BE2C (cell line): ENCODE results near the gene MECR. TPM values are rescaled to one million over a fixed set of nuclear protein-coding genes. Genes with fewer than 3 reads are reported as not detected.

Experiments used
- DNase-seq: peaks from one replicate; pipeline ENCODE4 v3.0.0-alpha.2; 2020
- H3K27me3 ChIP-seq: fragments of 250-450 bp; sonication (Bioruptor Pico); 2 replicates; pipeline ENCODE4 v1.5.1; 2020; ENCODE audit warnings: mild to moderate bottlenecking
- H3K36me3 ChIP-seq: fragments of 250-450 bp; sonication (Bioruptor Pico); 2 replicates; pipeline ENCODE4 v1.5.1; 2020; ENCODE audit warnings: mild to moderate bottlenecking
- H3K4me1 ChIP-seq: fragments of 250-450 bp; sonication (Bioruptor Pico); 2 replicates; pipeline ENCODE4 v1.5.1; 2020
- H3K4me3 ChIP-seq: 2 replicates; pipeline ENCODE4 v1.5.1; 2011; ENCODE audit warnings: low read depth, low read length
- H3K9me3 ChIP-seq: fragments of 250-450 bp; sonication (Bioruptor Pico); 2 replicates; pipeline ENCODE4 v1.5.1; 2020
- CTCF ChIP-seq: IDR thresholded peaks from 2 replicates; pipeline ENCODE4 v1.5.1; 2012; ENCODE audit warnings: mild to moderate bottlenecking, low read depth, low read length
- polyA plus RNA-seq: library from polyadenylated mRNA; unstranded; fragments of >200 nt; gene quantifications from one replicate; pipeline ENCODE4 v1.2.1, GENCODE V29; 2012; ENCODE audit warnings: low read depth, missing spikeins; ENCODE audit not compliant: insufficient read length, insufficient read depth

Gene MECR
- 23.6 TPM for polyA plus RNA-seq

- no peaks in the 10 kb centered on the region for H3K27me3 ChIP-seq
- H3K4me3 ChIP-seq = peak within 1 kb of the TSS; percentile 71
- no peaks in the 10 kb centered on the region for H3K9me3 ChIP-seq
- peak; percentile 89 for DNase-seq
- no peaks in the 10 kb centered on the region for H3K4me1 ChIP-seq
- TF ChIP-seq CTCF = no peak
- no peaks in the 10 kb centered on the region for H3K36me3 ChIP-seq
Measured at GRCh38 chr1:29230553-29231378, at the start of gene MECR. MECR (minus strand) TSS chr1:29230934; CDS start chr1:29230906, 28 bp downstream.

GRCh38 chr1:29279951-29280391 is 49.2 kb upstream of the MECR start:
- no peaks in the 10 kb centered on the region for H3K27me3 ChIP-seq
- H3K4me3 ChIP-seq = no peak overlapping the region
- H3K4me1 ChIP-seq = peaks cover 3% of the 10 kb centered on the region; the same call in 1 of the 2 replicates
- no peak for TF ChIP-seq CTCF
- H3K36me3 ChIP-seq = 0 out of 2 replicates have a peak, but pooled peaks cover 5% of the 10 kb centered on the region
- H3K9me3 ChIP-seq = no peaks in the 10 kb centered on the region
- no peak for DNase-seq

- DNase-seq = no peak
- Histone ChIP-seq H3K36me3 (0 out of 2 replicates have a peak, but pooled peaks cover 5% of the 10 kb centered on the region), H3K9me3 (no peaks in the 10 kb centered on the region), H3K27me3 (no peaks in the 10 kb centered on the region), H3K4me1 (peaks cover 3% of the 10 kb centered on the region; the same call in 1 of the 2 replicates), H3K4me3 (no peak overlapping the region)
- no peak for TF ChIP-seq CTCF
Measured at GRCh38 chr1:29279406-29279805, 48.7 kb upstream of the MECR start.

GRCh38 chr1:29278124-29278523 is 47.4 kb upstream of the MECR start:
- no peak for TF ChIP-seq CTCF
- no peak for DNase-seq
- no peaks in the 10 kb centered on the region for H3K27me3 ChIP-seq
- H3K4me3 ChIP-seq = no peak overlapping the region
- H3K36me3 ChIP-seq = 0 out of 2 replicates have a peak, but pooled peaks cover 5% of the 10 kb centered on the region
- H3K4me1 ChIP-seq = peaks cover 3% of the 10 kb centered on the region; the same call in 1 of the 2 replicates
- no peaks in the 10 kb centered on the region for H3K9me3 ChIP-seq

- Histone ChIP-seq H3K4me3 (no peak overlapping the region), H3K27me3 (no peaks in the 10 kb centered on the region), H3K4me1 (no peaks in the 10 kb centered on the region), H3K9me3 (no peaks in the 10 kb centered on the region), H3K36me3 (no peaks in the 10 kb centered on the region)
- TF ChIP-seq CTCF = no peak
- DNase-seq = no peak
Measured at GRCh38 chr1:29275435-29275834, 44.7 kb upstream of the MECR start.
